Measurements from ENCODE around the gene SNAI1. TPM values are rescaled to one million over a fixed set of nuclear protein-coding genes. Genes with fewer than 3 reads are reported as not detected.
"Not testable (repeated sequence)": the region's sequence is repeated elsewhere in the genome, so short reads cannot be mapped to it uniquely, and the experiment has no call there.

Gene SNAI1
- total RNA-seq, 1 donor from 2014 or later, result 1.4 TPM

- TF ChIP-seq, protein P1, sequence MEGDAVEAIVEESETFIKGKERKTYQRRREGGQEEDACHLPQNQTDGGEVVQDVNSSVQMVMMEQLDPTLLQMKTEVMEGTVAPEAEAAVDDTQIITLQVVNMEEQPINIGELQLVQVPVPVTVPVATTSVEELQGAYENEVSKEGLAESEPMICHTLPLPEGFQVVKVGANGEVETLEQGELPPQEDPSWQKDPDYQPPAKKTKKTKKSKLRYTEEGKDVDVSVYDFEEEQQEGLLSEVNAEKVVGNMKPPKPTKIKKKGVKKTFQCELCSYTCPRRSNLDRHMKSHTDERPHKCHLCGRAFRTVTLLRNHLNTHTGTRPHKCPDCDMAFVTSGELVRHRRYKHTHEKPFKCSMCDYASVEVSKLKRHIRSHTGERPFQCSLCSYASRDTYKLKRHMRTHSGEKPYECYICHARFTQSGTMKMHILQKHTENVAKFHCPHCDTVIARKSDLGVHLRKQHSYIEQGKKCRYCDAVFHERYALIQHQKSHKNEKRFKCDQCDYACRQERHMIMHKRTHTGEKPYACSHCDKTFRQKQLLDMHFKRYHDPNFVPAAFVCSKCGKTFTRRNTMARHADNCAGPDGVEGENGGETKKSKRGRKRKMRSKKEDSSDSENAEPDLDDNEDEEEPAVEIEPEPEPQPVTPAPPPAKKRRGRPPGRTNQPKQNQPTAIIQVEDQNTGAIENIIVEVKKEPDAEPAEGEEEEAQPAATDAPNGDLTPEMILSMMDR (conservative IDR thresholded peaks at IDR 0.05; ENCODE audit: low read depth, low read length), result no peak
- no peak overlapping the region for H3K4me3 ChIP-seq (ENCODE audit: low read depth, low read length)
- DNase-seq (ENCODE audit: low read depth), result no peak
These were observed 6.2 kb upstream of the SNAI1 start for GRCh38 chr20:49976542-49976941.

GRCh38 chr20:49977740-49978139 is 5.0 kb upstream of the SNAI1 start:
- not testable (repeated sequence) for H3K4me3 ChIP-seq (ENCODE audit: low read depth, low read length); DNase-seq (ENCODE audit: low read depth)

DNA sequence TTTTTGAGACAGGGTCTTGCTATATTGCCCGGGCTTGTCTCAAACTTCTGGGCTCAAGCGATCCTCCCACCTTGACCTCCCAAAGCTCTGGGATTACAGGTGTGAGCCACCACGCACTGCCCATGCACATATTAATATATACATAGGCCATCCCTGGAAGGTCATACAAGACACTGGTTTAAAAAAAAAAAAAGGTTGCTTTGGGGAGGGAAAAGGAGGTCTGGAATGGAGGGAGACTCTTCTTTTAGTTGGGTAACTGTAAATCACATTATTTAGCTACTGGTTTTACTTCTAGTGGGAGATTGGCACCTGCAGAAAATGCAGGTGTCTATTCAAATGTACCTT is 4.1 kb upstream of the SNAI1 start:
- DNase-seq (ENCODE audit: low read depth), result no peak
- no peak overlapping the region for H3K4me3 ChIP-seq (ENCODE audit: low read depth, low read length)
- TF ChIP-seq, protein P1 (conservative IDR thresholded peaks at IDR 0.05; ENCODE audit: low read depth, low read length), result no peak

- H3K4me3 ChIP-seq (ENCODE audit: low read depth, low read length), result peak overlapping the region; percentile 43
- TF ChIP-seq, protein P1 (conservative IDR thresholded peaks at IDR 0.05; ENCODE audit: low read depth, low read length), result peak; percentile 98
- DNase-seq (ENCODE audit: low read depth), result no peak
These were observed 3.5 kb upstream of the SNAI1 start for GRCh38 chr20:49979030-49979832.

DNA sequence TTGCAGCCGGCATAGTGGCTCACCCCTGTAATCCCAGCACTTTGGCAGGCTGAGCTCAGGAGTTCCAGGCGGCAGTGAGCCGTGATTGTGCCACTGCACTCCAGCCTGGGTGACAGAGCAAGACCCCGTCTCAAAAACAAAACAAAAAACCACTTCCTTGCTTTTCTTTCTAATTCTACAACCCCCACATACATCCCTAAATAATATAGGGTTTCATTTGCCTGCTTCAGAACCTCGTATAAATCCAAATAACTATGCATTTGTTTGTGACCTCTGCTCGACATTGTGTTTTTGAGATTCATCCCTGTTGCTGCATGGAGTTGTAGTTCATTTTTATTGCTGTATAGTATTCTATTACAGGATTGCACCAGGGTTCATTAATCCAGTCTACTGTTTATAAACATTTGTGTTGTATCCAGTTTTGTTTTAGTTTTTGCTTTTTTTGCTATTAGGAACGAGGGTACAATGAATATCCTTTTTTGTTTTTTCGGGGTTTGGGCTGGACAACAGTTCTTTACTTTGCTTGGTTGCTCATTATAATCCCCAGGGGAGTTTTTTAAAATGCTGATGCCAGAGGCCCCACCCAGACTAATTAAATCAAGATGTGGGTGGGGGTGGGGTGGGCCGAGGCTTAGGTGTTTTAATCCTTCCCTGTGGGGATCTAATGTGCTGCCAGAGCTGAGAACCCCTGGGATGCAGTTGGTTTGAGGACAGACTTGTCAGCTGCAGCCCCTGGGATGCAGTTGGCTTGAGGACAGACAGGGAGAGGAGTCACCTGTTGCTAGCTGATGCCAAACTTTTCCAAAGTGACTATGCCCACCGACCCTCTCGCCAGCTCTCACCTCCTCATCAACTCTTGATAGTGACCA is 2.4 kb upstream of the SNAI1 start:
- DNase-seq (ENCODE audit: low read depth), result no peak
- H3K4me3 ChIP-seq (ENCODE audit: low read depth, low read length), result no peak overlapping the region
- TF ChIP-seq, protein P1 (conservative IDR thresholded peaks at IDR 0.05; ENCODE audit: low read depth, low read length), result no peak

DNA sequence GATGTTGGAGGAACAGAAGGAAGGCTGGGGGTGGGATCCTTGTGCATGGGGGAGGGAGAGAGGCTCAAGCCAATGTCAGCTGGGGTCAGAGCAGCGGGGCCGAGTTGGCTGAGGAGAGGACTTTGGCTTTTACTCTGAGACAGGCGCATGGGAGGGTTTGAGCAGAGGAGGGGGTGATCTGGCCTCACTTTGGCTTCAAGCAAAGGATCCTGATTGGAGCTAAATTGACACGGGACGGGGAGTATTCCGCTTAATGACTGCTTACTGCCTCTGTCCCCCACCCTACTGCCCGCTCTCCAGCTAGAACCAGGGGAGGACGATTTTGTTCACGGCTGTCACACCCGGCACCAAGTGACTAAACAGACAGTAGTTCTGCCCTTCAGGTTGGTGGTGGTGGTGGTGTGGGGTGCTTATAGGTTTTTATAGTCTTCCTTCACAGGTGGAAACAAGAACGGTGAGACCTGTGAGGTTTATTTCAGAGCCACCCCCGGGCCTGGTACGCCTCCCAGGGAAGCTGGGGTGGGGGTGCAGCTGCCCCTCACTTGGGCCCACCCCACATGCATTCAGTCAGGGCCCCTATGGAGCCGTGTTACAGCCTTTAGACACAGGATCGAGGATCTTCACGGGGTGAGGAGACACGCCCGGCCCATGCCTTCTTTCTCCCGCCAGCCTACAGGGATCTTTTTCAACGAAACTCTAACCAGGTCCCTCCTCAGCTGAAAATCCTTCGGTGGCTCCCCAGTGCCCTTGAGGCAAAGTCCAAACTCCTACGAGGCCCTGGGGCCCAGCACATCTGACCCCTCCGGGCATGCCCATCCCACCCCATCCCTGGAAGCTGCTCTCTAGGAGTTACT is 1.3 kb upstream of the SNAI1 start:
- no peak for DNase-seq (ENCODE audit: low read depth)
- no peak overlapping the region for H3K4me3 ChIP-seq (ENCODE audit: low read depth, low read length)

More for the DNA sequence above, 1.3 kb upstream of the SNAI1 start:
- TF ChIP-seq, protein P1 (conservative IDR thresholded peaks at IDR 0.05; ENCODE audit: low read depth, low read length), result no peak

Data from epithelial cell of proximal tubule (primary cell).